ENCODE results near the gene MOB1A.

DNA sequence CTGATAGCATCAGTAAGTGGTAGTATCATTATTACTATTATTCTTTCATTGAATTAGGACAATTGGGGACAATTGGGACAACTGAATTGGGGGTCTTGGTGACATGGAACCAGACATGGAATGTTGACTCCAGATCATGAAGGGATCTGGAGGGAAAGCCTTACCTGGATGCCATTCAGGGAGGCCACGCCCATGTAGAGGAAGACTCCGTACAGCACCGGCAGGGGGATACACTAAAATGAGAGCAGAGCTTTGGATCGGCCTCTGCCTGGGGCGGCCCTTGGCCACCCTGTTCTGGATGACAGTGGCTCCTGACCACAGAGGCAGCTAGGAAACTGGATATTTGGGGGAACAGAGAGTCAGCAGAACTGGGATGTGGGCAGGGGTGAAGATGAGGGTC is 49.0 kb upstream of the MOB1A start:
- TF ChIP-seq, protein P1, sequence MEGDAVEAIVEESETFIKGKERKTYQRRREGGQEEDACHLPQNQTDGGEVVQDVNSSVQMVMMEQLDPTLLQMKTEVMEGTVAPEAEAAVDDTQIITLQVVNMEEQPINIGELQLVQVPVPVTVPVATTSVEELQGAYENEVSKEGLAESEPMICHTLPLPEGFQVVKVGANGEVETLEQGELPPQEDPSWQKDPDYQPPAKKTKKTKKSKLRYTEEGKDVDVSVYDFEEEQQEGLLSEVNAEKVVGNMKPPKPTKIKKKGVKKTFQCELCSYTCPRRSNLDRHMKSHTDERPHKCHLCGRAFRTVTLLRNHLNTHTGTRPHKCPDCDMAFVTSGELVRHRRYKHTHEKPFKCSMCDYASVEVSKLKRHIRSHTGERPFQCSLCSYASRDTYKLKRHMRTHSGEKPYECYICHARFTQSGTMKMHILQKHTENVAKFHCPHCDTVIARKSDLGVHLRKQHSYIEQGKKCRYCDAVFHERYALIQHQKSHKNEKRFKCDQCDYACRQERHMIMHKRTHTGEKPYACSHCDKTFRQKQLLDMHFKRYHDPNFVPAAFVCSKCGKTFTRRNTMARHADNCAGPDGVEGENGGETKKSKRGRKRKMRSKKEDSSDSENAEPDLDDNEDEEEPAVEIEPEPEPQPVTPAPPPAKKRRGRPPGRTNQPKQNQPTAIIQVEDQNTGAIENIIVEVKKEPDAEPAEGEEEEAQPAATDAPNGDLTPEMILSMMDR (conservative IDR thresholded peaks at IDR 0.05; ENCODE audit: low read depth, low read length): no peak
- no peak for TF ChIP-seq EZH2 (IDR thresholded peaks at IDR 0.05; ENCODE audit: borderline replicate concordance, low read depth, low read length, poor library complexity, severe bottlenecking)

All from A673 (cell line).